ENCODE results near the gene BCAS1.

Gene BCAS1

DNA sequence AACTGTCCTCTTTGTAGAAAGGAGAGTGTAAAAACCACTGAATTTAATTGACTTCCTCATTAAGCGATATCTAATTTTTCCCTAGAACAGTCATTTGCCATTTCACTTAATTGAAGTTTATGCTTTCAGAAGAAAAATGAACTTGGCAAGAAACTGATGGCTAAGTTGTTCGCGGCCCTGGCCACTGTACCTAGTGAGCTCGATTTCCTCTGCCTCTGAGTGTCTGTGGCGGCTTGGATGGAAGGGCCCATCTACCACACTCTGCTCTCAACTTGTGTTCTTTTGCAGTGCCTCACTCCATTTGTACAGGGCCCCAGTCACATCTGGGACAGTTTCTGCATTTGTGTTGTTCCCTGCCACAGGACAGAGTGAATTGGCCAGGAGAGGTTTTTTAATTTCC, 102.9 kb downstream of the BCAS1 start:
- H3K27me3 ChIP-seq (replicated peaks; ENCODE audit: insufficient read depth, low read length): no peaks in the 10 kb centered on the region
- no peak overlapping the region for H3K4me2 ChIP-seq (ENCODE audit: low read depth, low read length)
- no peaks in the 10 kb centered on the region for H3K9me2 ChIP-seq (replicated peaks; ENCODE audit: insufficient read depth, low read length)
- no peaks in the 10 kb centered on the region for H3K36me3 ChIP-seq (replicated peaks; ENCODE audit: insufficient read depth, low read length)
- no peak for DNase-seq
- TF ChIP-seq EZH2phosphoT487 (IDR thresholded peaks at IDR 0.05; ENCODE audit: low read length): no peak
- TF ChIP-seq, protein P1, sequence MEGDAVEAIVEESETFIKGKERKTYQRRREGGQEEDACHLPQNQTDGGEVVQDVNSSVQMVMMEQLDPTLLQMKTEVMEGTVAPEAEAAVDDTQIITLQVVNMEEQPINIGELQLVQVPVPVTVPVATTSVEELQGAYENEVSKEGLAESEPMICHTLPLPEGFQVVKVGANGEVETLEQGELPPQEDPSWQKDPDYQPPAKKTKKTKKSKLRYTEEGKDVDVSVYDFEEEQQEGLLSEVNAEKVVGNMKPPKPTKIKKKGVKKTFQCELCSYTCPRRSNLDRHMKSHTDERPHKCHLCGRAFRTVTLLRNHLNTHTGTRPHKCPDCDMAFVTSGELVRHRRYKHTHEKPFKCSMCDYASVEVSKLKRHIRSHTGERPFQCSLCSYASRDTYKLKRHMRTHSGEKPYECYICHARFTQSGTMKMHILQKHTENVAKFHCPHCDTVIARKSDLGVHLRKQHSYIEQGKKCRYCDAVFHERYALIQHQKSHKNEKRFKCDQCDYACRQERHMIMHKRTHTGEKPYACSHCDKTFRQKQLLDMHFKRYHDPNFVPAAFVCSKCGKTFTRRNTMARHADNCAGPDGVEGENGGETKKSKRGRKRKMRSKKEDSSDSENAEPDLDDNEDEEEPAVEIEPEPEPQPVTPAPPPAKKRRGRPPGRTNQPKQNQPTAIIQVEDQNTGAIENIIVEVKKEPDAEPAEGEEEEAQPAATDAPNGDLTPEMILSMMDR (IDR thresholded peaks at IDR 0.05; ENCODE audit: low read length): no peak
- no peak for TF ChIP-seq EZH2 (optimal IDR thresholded peaks at IDR 0.05; ENCODE audit: low read depth, low read length)
- H3K27ac ChIP-seq (ENCODE audit: low read length): no peak overlapping the region
- H2AFZ ChIP-seq (ENCODE audit: low read length): no peak overlapping the region
- H3K9me3 ChIP-seq (replicated peaks; ENCODE audit: insufficient read depth, low read length): no peaks in the 10 kb centered on the region
- no peak overlapping the region for H3K4me3 ChIP-seq (ENCODE audit: low read length)
- peaks cover 6% of the 10 kb centered on the region for H3F3A ChIP-seq (ENCODE audit: insufficient read depth, low read length)
- H4K20me1 ChIP-seq (ENCODE audit: insufficient read depth, low read length): no peaks in the 10 kb centered on the region
- H3K79me2 ChIP-seq (ENCODE audit: low read length): no peaks in the 10 kb centered on the region
- peaks cover 15% of the 10 kb centered on the region for H3K4me1 ChIP-seq (ENCODE audit: low read length)
- no peak overlapping the region for H3K9ac ChIP-seq (ENCODE audit: low read length)

GRCh38 chr20:53966774-53967398, 103.5 kb downstream of the BCAS1 start:
- Histone ChIP-seq H3K9me2 (replicated peaks; ENCODE audit: insufficient read depth, low read length) (no peaks in the 10 kb centered on the region), H3F3A (ENCODE audit: insufficient read depth, low read length) (peaks cover 6% of the 10 kb centered on the region), H3K27me3 (replicated peaks; ENCODE audit: insufficient read depth, low read length) (no peaks in the 10 kb centered on the region), H3K79me2 (ENCODE audit: low read length) (no peaks in the 10 kb centered on the region), H4K20me1 (ENCODE audit: insufficient read depth, low read length) (no peaks in the 10 kb centered on the region), H3K4me3 (ENCODE audit: low read length) (no peak overlapping the region), H3K27ac (ENCODE audit: low read length) (peak overlapping the region; percentile 34; the same call in 1 of the 2 replicates), H3K9me3 (replicated peaks; ENCODE audit: insufficient read depth, low read length) (no peaks in the 10 kb centered on the region), H3K36me3 (replicated peaks; ENCODE audit: insufficient read depth, low read length) (no peaks in the 10 kb centered on the region), H3K9ac (ENCODE audit: low read length) (no peak overlapping the region), H3K4me1 (ENCODE audit: low read length) (peaks cover 21% of the 10 kb centered on the region), H3K4me2 (ENCODE audit: low read depth, low read length) (peak overlapping the region; percentile 4; the same call in 1 of the 2 replicates), H2AFZ (ENCODE audit: low read length) (no peak overlapping the region)
- TF ChIP-seq EZH2phosphoT487 (IDR thresholded peaks at IDR 0.05; ENCODE audit: low read length) (no peak), EZH2 (optimal IDR thresholded peaks at IDR 0.05; ENCODE audit: low read depth, low read length) (no peak)
- DNase-seq: peak; percentile 72

- H3K79me2 ChIP-seq (ENCODE audit: low read length): no peaks in the 10 kb centered on the region
- no peak overlapping the region for H3K9ac ChIP-seq (ENCODE audit: low read length)
- DNase-seq: no peak
Observed at GRCh38 chr20:53964501-53965253, 105.7 kb downstream of the BCAS1 start.

More at GRCh38 chr20:53964501-53965253, 105.7 kb downstream of the BCAS1 start:
- H3K27me3 ChIP-seq (replicated peaks; ENCODE audit: insufficient read depth, low read length): no peaks in the 10 kb centered on the region
- TF ChIP-seq EZH2phosphoT487 (IDR thresholded peaks at IDR 0.05; ENCODE audit: low read length) (no peak), EZH2 (optimal IDR thresholded peaks at IDR 0.05; ENCODE audit: low read depth, low read length) (no peak)
- TF ChIP-seq, protein P1 (IDR thresholded peaks at IDR 0.05; ENCODE audit: low read length): no peak
- no peak overlapping the region for H3K4me2 ChIP-seq (ENCODE audit: low read depth, low read length)
- peaks cover 6% of the 10 kb centered on the region for H3F3A ChIP-seq (ENCODE audit: insufficient read depth, low read length)
- H4K20me1 ChIP-seq (ENCODE audit: insufficient read depth, low read length): no peaks in the 10 kb centered on the region
- H3K4me1 ChIP-seq (ENCODE audit: low read length): peaks cover 36% of the 10 kb centered on the region
- no peak overlapping the region for H3K4me3 ChIP-seq (ENCODE audit: low read length)
- H3K36me3 ChIP-seq (replicated peaks; ENCODE audit: insufficient read depth, low read length): no peaks in the 10 kb centered on the region
- H3K9me3 ChIP-seq (replicated peaks; ENCODE audit: insufficient read depth, low read length): no peaks in the 10 kb centered on the region
- H3K9me2 ChIP-seq (replicated peaks; ENCODE audit: insufficient read depth, low read length): no peaks in the 10 kb centered on the region
- no peak overlapping the region for H2AFZ ChIP-seq (ENCODE audit: low read length)
- no peak overlapping the region for H3K27ac ChIP-seq (ENCODE audit: low read length)
